NCI-H1694 (cell line): ENCODE results near the gene SNRNP25.

Experiments
- DNase-seq: peaks from one replicate; lab custom pipeline; 2025; lab: John Stamatoyannopoulos, UW

SNRNP25 gene

GRCh38 chr16:104928-105327 is 51.3 kb downstream of the SNRNP25 start:
- no peak for DNase-seq

- DNase-seq, result no peak
These were observed 51.9 kb downstream of the SNRNP25 start for GRCh38 chr16:105521-105920.

GRCh38 chr16:106623-107324 is 53.1 kb downstream of the SNRNP25 start:
- peak; percentile 56 for DNase-seq
